Calu3 (cell line): Measurements from ENCODE around the gene SH2D6. TPM values are rescaled to one million over a fixed set of nuclear protein-coding genes. Genes with fewer than 3 reads are reported as not detected.

Experiments
- BruUV-seq: library from RNA; stranded (reverse); fragments of 400-500 nt; replicated peaks from 2 replicates; lab custom pipeline; 2021; lab: Mats Ljungman, UMichigan
- CTCF ChIA-PET: fragments of 300-600 bp; sonication (Branson Sonifier 250); formaldehyde crosslinking; loops from one replicate; lab custom pipeline; 2022; ENCODE audit warnings: antibody characterized with exemption; lab: Charles Lee
- DNase-seq: peaks from one replicate; pipeline ENCODE4 v3.0.0; 2022
- H3K27ac Mint-ChIP-seq: one replicate; pipeline ENCODE4 v1.8.0; 2022; ENCODE audit warnings: mixed read lengths; ENCODE audit not compliant: unreplicated experiment
- H3K27me3 Mint-ChIP-seq: one replicate; pipeline ENCODE4 v1.8.0; 2022; ENCODE audit warnings: mixed read lengths; ENCODE audit not compliant: unreplicated experiment
- H3K36me3 Mint-ChIP-seq: one replicate; pipeline ENCODE4 v1.8.0; 2022; ENCODE audit warnings: mild to moderate bottlenecking, moderate library complexity, mixed read lengths; ENCODE audit not compliant: insufficient read depth, unreplicated experiment
- H3K4me1 Mint-ChIP-seq: one replicate; pipeline ENCODE4 v1.8.0; 2022; ENCODE audit warnings: mild to moderate bottlenecking, low read depth, mixed read lengths; ENCODE audit not compliant: unreplicated experiment
- H3K4me3 Mint-ChIP-seq: one replicate; pipeline ENCODE4 v1.8.0; 2022; ENCODE audit warnings: mild to moderate bottlenecking, low read depth, moderate library complexity, mixed read lengths; ENCODE audit not compliant: unreplicated experiment
- H3K9me3 Mint-ChIP-seq: one replicate; pipeline ENCODE4 v1.8.0; 2022; ENCODE audit warnings: low read depth, mixed read lengths; ENCODE audit not compliant: unreplicated experiment
- intact Hi-C: fragments of 100-400 bp; cut with micrococcal nuclease; formaldehyde crosslinking; loops from one replicate; pipeline ENCODE4 v1.10.0; 2022; ENCODE audit not compliant: unreplicated experiment
- total RNA-seq: library from RNA; stranded (reverse); gene quantifications from 2 replicates; pipeline ENCODE4 v1.2.3, GENCODE V29; 2022
- TF ChIP-seq, protein P1 (sequence below): fragments of 200-600 bp; IDR thresholded peaks from one replicate; pipeline ENCODE4 v1.8.0; 2022; ENCODE audit warnings: antibody characterized with exemption; ENCODE audit not compliant: unreplicated experiment

Gene SH2D6
- total RNA-seq, 1 experiment from 2014 or later: 1.8 TPM

DNA sequence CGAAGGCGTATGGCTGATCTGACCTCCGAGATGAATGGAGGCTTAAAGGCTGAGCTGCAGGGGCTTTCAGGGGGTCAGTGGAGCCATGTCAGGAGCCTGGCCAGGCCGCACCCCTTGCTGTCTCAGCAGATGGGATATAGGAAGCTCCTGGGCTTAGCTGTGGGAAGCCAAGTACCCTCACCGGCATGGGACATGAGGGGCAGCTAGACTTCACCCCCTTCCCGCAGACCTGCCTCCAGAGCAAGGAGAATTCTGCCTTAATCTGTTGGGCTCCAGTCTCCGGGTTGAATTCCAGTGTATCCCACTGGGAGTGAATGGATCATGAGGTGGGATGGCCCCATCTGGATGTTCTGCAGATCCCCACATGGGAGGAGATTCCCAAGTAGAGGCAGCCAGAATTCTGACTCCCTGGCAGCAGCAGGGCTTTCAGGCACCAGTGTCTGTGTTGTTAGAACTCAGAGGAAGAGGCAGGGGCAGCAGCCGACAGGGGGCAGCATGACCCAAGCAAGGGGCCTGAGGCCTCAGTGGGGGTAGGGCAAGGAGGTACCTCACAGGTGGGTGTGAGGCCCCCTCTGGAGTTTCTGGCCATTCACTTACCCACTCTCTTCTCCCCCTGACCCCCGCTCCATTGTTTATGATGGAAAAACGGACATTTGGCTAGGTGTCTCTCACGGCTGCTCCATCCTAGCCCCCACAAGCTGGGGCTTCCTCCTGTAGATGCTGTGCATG, 27.4 kb upstream of the SH2D6 start:
- BruUV-seq: no TSS peak
- DNase-seq: peak; percentile 87
- H3K4me3 Mint-ChIP-seq: no peak overlapping the region
- peaks cover under 1% of the 10 kb centered on the region for H3K4me1 Mint-ChIP-seq
- CTCF ChIA-PET: interaction anchor here (5.0 kb wide), 1 partner anchor 161 kb away, joined by 25 read pairs; no protein-coding TSS in a partner anchor
- TF ChIP-seq, protein P1, sequence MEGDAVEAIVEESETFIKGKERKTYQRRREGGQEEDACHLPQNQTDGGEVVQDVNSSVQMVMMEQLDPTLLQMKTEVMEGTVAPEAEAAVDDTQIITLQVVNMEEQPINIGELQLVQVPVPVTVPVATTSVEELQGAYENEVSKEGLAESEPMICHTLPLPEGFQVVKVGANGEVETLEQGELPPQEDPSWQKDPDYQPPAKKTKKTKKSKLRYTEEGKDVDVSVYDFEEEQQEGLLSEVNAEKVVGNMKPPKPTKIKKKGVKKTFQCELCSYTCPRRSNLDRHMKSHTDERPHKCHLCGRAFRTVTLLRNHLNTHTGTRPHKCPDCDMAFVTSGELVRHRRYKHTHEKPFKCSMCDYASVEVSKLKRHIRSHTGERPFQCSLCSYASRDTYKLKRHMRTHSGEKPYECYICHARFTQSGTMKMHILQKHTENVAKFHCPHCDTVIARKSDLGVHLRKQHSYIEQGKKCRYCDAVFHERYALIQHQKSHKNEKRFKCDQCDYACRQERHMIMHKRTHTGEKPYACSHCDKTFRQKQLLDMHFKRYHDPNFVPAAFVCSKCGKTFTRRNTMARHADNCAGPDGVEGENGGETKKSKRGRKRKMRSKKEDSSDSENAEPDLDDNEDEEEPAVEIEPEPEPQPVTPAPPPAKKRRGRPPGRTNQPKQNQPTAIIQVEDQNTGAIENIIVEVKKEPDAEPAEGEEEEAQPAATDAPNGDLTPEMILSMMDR: peak; percentile 69
- intact Hi-C loops: loop anchor here (1.0 kb wide), 1 partner anchor 161 kb away; no protein-coding TSS in a partner anchor
- no peaks in the 10 kb centered on the region for H3K27me3 Mint-ChIP-seq
- H3K9me3 Mint-ChIP-seq: no peaks in the 10 kb centered on the region
- no peak overlapping the region for H3K27ac Mint-ChIP-seq
- peaks cover 14% of the 10 kb centered on the region for H3K36me3 Mint-ChIP-seq

DNA sequence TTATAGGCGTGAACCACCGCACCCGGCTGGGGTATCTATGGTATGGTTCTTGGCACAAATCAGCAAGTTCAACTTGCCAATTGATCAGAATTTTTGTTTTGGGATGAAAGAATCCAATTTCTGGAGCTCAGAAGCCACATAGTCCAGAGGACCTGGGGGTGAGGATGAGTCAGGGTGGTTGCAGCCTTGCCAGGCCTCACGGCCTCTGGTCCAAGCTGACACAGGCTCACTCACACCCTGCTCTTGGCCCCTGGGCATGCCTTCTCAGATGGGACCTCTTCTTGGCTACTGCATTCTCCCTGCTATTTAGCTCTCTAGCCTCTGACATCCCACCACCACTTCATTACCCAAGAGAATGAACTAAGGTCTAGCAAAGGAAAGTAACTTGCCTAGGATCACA, 24.7 kb upstream of the SH2D6 start:
- peaks cover 30% of the 10 kb centered on the region for H3K36me3 Mint-ChIP-seq
- CTCF ChIA-PET: interaction anchor here (5.0 kb wide), 1 partner anchor 158 kb away, joined by 25 read pairs; no protein-coding TSS in a partner anchor

DNA sequence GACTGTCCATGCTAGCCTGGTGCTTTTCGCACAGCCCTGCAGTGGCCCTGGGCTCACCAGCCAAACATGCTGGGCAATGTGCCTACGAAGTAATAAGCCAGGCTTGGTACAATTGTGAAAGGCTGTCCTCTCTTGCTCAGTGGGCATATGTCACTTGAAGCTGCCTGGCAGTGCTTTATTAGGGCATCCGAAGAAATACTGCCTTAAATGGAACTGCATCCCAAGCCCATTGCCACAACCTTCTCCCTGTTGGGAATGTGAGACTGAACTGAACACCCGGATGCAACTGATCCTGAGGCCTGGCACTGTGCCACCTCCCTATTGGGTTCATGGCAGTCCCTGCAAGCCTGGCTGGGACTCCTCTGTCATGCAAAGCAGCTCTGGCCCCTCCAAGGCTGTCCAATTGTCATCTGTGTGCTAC, 24.2 kb upstream of the SH2D6 start:
- TF ChIP-seq, protein P1: no peak
- intact Hi-C loops: no loop called here
- Mint-ChIP-seq H3K36me3 (peaks cover 30% of the 10 kb centered on the region), H3K27ac (no peak overlapping the region), H3K4me1 (peaks cover 18% of the 10 kb centered on the region), H3K27me3 (no peaks in the 10 kb centered on the region), H3K9me3 (no peaks in the 10 kb centered on the region), H3K4me3 (no peak overlapping the region)
- DNase-seq: no peak
- BruUV-seq: no TSS peak
- CTCF ChIA-PET: interaction anchor here (5.0 kb wide), 1 partner anchor 158 kb away, joined by 25 read pairs; no protein-coding TSS in a partner anchor

More for the DNA sequence above, 24.7 kb upstream of the SH2D6 start:
- H3K27me3 Mint-ChIP-seq: no peaks in the 10 kb centered on the region
- H3K4me1 Mint-ChIP-seq: peaks cover 18% of the 10 kb centered on the region
- BruUV-seq: no TSS peak
- H3K4me3 Mint-ChIP-seq: no peak overlapping the region
- DNase-seq: no peak
- TF ChIP-seq, protein P1: no peak
- no peaks in the 10 kb centered on the region for H3K9me3 Mint-ChIP-seq
- intact Hi-C loops: no loop called here
- no peak overlapping the region for H3K27ac Mint-ChIP-seq

- H3K27me3 Mint-ChIP-seq: no peaks in the 10 kb centered on the region
- H3K4me3 Mint-ChIP-seq: no peak overlapping the region
- no peak overlapping the region for H3K27ac Mint-ChIP-seq
- CTCF ChIA-PET: no interaction called here
- intact Hi-C loops: no loop called here
- no peaks in the 10 kb centered on the region for H3K9me3 Mint-ChIP-seq
- BruUV-seq: no TSS peak
- peaks cover 34% of the 10 kb centered on the region for H3K36me3 Mint-ChIP-seq
- no peak for DNase-seq
- TF ChIP-seq, protein P1: no peak
- peaks cover 18% of the 10 kb centered on the region for H3K4me1 Mint-ChIP-seq
Measured at GRCh38 chr2:85394976-85395375, 23.5 kb upstream of the SH2D6 start.
